ENCODE measurements around the gene POLR1E.

POLR1E gene

GRCh38 chr9:37511016-37512010 is 25.6 kb downstream of the POLR1E start:
- TF ChIP-seq CTCF (IDR thresholded peaks at IDR 0.05) = no peak

GRCh38 chr9:37512437-37512836 is 26.7 kb downstream of the POLR1E start:
- no peak for TF ChIP-seq CTCF (IDR thresholded peaks at IDR 0.05)

DNA sequence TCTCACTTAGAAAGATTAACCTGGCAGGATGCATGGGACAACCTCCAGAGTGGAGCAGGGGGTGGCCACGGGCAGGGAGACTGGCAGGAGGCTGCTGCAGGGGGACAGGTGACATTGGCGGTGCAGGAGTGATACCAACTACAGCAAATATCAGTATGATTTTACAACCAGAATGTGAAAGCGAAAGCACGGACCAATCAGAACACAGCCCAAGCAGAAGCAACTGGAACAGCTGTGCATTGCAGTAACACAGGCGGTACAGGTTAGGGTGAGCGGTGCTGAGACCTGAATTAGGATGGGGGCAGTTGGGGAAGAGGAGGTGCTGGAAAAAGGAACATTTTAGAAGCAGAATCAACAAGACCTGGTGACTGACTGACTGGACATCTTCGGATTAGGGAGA is 29.3 kb downstream of the POLR1E start:
- no peak for TF ChIP-seq CTCF (IDR thresholded peaks at IDR 0.05)

GRCh38 chr9:37515620-37516258 is 30.0 kb downstream of the POLR1E start:
- no peak for TF ChIP-seq CTCF (IDR thresholded peaks at IDR 0.05)

GRCh38 chr9:37517923-37518322 is 32.2 kb downstream of the POLR1E start:
- no peak for TF ChIP-seq CTCF (IDR thresholded peaks at IDR 0.05)

DNA sequence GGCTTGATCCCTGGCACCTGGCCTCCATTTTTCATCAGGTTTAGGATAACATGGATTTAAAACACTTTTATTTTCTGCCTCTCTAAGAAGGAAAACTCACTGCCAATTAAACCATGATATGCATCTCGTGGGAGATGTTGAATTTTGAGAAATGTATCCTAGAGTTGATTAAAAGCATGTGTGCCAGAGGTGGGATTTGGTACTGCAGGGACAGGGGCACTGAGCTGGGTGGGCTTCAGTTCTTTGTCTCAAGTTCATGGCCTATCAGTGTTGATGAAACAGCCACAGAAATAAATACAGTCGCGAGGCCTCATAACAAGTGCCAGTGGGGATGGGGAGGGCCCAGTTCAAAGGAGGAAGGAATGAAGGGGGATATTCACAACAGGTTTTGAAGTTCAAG is 34.9 kb downstream of the POLR1E start:
- TF ChIP-seq CTCF (IDR thresholded peaks at IDR 0.05) = no peak

- TF ChIP-seq CTCF (IDR thresholded peaks at IDR 0.05) = no peak
Observed at GRCh38 chr9:37521111-37521510, 35.4 kb downstream of the POLR1E start.

Measured in LNCAP (cell line).